A673 (cell line): Measurements from ENCODE around the gene ASTN2. TPM values are rescaled to one million over a fixed set of nuclear protein-coding genes. Genes with fewer than 3 reads are reported as not detected.

Source experiments
- BruUV-seq: library from RNA; stranded (reverse); fragments of 400-500 nt; replicated peaks from 2 replicates; lab custom pipeline; 2021; lab: Mats Ljungman, UMichigan
- CTCF ChIA-PET: fragments of 300-600 bp; sonication (Branson Sonifier 250); formaldehyde crosslinking; loops from one replicate; lab custom pipeline; 2022; ENCODE audit warnings: antibody characterized with exemption; lab: Charles Lee
- POLR2A ChIA-PET: fragments of 300-600 bp; sonication (Branson Sonifier 250); formaldehyde crosslinking; loops from one replicate; lab custom pipeline; 2022; ENCODE audit warnings: antibody characterized with exemption; ENCODE audit not compliant: low non-redundant PET; lab: Charles Lee
- DNase-seq: peaks from one replicate; pipeline ENCODE4 v3.0.0-alpha.2; 2015; ENCODE audit warnings: low spot score
- H3K27ac ChIP-seq: fragments of 200-600 bp; sonication (generic); 2 replicates; pipeline ENCODE4 v1.5.1; 2016; ENCODE audit warnings: mixed run types, low read depth, mild to moderate bottlenecking, mixed read lengths, antibody characterized with exemption, low read length; ENCODE audit not compliant: poor library complexity, severe bottlenecking
- H3K27me3 ChIP-seq: fragments of 200-600 bp; sonication (generic); replicated peaks from 2 replicates; pipeline ENCODE4 v1.6.1; 2017; ENCODE audit warnings: mixed run types, low read depth, mild to moderate bottlenecking, mixed read lengths, antibody characterized with exemption, low read length; ENCODE audit not compliant: insufficient read depth, poor library complexity
- H3K36me3 ChIP-seq: fragments of 200-600 bp; sonication (generic); 2 replicates; pipeline ENCODE4 v1.6.1; 2016; ENCODE audit warnings: mixed run types, mild to moderate bottlenecking, mixed read lengths, antibody characterized with exemption, low read length; ENCODE audit not compliant: insufficient read depth, poor library complexity, severe bottlenecking
- H3K4me1 ChIP-seq: fragments of 200-600 bp; sonication (generic); 2 replicates; pipeline ENCODE4 v1.6.1; 2017; ENCODE audit warnings: mixed run types, mild to moderate bottlenecking, mixed read lengths, antibody characterized with exemption, low read length; ENCODE audit not compliant: insufficient read depth, poor library complexity, severe bottlenecking
- H3K4me3 ChIP-seq: fragments of 200-600 bp; sonication (generic); 2 replicates; pipeline ENCODE4 v1.5.1; 2016; ENCODE audit warnings: low read depth, mixed run types, mild to moderate bottlenecking, mixed read lengths, low read length; ENCODE audit not compliant: poor library complexity, severe bottlenecking
- H3K9me3 ChIP-seq: fragments of 200-600 bp; sonication (generic); 2 replicates; pipeline ENCODE4 v1.6.1; 2016; ENCODE audit warnings: mixed run types, low read depth, mild to moderate bottlenecking, mixed read lengths, antibody characterized with exemption, low read length; ENCODE audit not compliant: poor library complexity, severe bottlenecking
- CTCF ChIP-seq: fragments of 300-800, 200-600 bp; sonication (generic); conservative IDR thresholded peaks from 2 replicates; pipeline ENCODE4 v1.5.1; 2017; ENCODE audit warnings: low read depth, mild to moderate bottlenecking, antibody characterized with exemption, low read length, moderate library complexity, mixed read lengths
- EZH2 ChIP-seq: fragments of 200-600 bp; sonication (generic); IDR thresholded peaks from 2 replicates; pipeline ENCODE4 v1.6.1; 2017; ENCODE audit warnings: borderline replicate concordance, low read depth, mild to moderate bottlenecking, mixed read lengths, antibody characterized with exemption, low read length; ENCODE audit not compliant: poor library complexity, severe bottlenecking
- intact Hi-C: fragments of 100-400 bp; cut with micrococcal nuclease; formaldehyde crosslinking; loops from one replicate; pipeline ENCODE4 v1.10.0; 2022; ENCODE audit not compliant: unreplicated experiment
- total RNA-seq: library from RNA; stranded (reverse); gene quantifications from 2 replicates; pipeline ENCODE4 v1.2.3, GENCODE V29; 2021

The ASTN2 gene
- total RNA-seq, 1 experiment from 2014 or later, result 3.4 TPM

GRCh38 chr9:117145811-117146490 is 268.9 kb downstream of the ASTN2 start:
- POLR2A ChIA-PET, result no interaction called here
- no TSS peak for BruUV-seq
- CTCF ChIA-PET, result no interaction called here

GRCh38 chr9:117145081-117145480 is 269.8 kb downstream of the ASTN2 start:
- peaks cover 4% of the 10 kb centered on the region for H3K27me3 ChIP-seq
- CTCF ChIA-PET, result no interaction called here
- H3K27ac ChIP-seq, result no peak overlapping the region
- BruUV-seq, result no TSS peak
- no peak for TF ChIP-seq EZH2
- TF ChIP-seq CTCF, result no peak
- H3K9me3 ChIP-seq, result no peaks in the 10 kb centered on the region
- no peaks in the 10 kb centered on the region for H3K4me1 ChIP-seq
- H3K36me3 ChIP-seq, result no peaks in the 10 kb centered on the region
- intact Hi-C loops, result no loop called here
- POLR2A ChIA-PET, result no interaction called here
- no peak for DNase-seq
- H3K4me3 ChIP-seq, result no peak overlapping the region

More at GRCh38 chr9:117145811-117146490, 268.9 kb downstream of the ASTN2 start:
- H3K4me1 ChIP-seq, result no peaks in the 10 kb centered on the region
- DNase-seq, result no peak
- no peak overlapping the region for H3K27ac ChIP-seq
- intact Hi-C loops, result no loop called here
- no peak for TF ChIP-seq EZH2
- no peak for TF ChIP-seq CTCF
- H3K4me3 ChIP-seq, result no peak overlapping the region
- no peaks in the 10 kb centered on the region for H3K9me3 ChIP-seq
- no peaks in the 10 kb centered on the region for H3K36me3 ChIP-seq
- peaks cover 4% of the 10 kb centered on the region for H3K27me3 ChIP-seq

DNA sequence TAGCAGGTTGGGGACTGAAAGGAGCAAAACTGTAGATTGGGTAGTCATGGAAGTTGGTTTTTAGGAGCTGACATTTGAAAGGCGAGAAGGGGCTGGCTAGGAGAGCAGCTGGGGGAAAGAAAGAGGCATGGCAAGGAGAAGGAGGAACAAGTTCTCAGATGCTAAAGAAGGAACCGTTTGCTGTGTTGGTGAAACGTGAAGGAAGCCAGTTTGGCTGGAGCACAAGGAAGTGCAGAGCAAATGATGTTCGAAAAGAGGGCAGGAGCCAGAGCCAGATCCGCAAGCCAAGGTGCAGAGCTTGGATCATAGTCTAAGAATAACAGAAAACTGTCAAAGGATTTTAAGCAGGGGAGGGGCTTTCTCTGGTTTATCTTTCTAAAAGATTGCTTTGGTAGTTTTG is 276.6 kb downstream of the ASTN2 start:
- no peak overlapping the region for H3K27ac ChIP-seq
- peaks cover 20% of the 10 kb centered on the region for H3K27me3 ChIP-seq
- H3K36me3 ChIP-seq, result no peaks in the 10 kb centered on the region
- BruUV-seq, result no TSS peak
- ChIA-PET CTCF (no interaction called here), POLR2A (no interaction called here)
- TF ChIP-seq CTCF (no peak), EZH2 (no peak)
- H3K4me3 ChIP-seq, result no peak overlapping the region
- no peak for DNase-seq
- H3K4me1 ChIP-seq, result no peaks in the 10 kb centered on the region
- H3K9me3 ChIP-seq, result no peaks in the 10 kb centered on the region
- intact Hi-C loops, result no loop called here
